Activated T-helper 17 cell treated with anti-CD3 and anti-CD28 coated beads, Interleukin-2, amount 50 U/mL, for 72 hours (primary cell): ENCODE measurements around the gene IFIT2. TPM values are rescaled to one million over a fixed set of nuclear protein-coding genes. Genes with fewer than 3 reads are reported as not detected.
"Not testable (repeated sequence)": the region's sequence is repeated elsewhere in the genome, so short reads cannot be mapped to it uniquely, and the experiment has no call there.

ENCODE experiments used
- ATAC-seq: fragments of 150-1000 bp; cut with Tn5 transposase; replicated peaks from 2 replicates; pipeline ENCODE4 v1.10.0; 2021; ENCODE audit warnings: mild to moderate bottlenecking, moderate library complexity
- H3K27ac Mint-ChIP-seq: one replicate; pipeline ENCODE4 v1.8.0; 2022; ENCODE audit warnings: mixed read lengths
- H3K27me3 Mint-ChIP-seq: one replicate; pipeline ENCODE4 v1.8.0; 2022; ENCODE audit warnings: mixed read lengths
- H3K36me3 Mint-ChIP-seq: one replicate; pipeline ENCODE4 v1.8.0; 2022; ENCODE audit warnings: low read depth, mild to moderate bottlenecking, mixed read lengths
- H3K4me1 Mint-ChIP-seq: one replicate; pipeline ENCODE4 v1.8.0; 2022; ENCODE audit warnings: mixed read lengths
- H3K4me3 Mint-ChIP-seq: one replicate; pipeline ENCODE4 v1.8.0; 2022; ENCODE audit warnings: mild to moderate bottlenecking, mixed read lengths
- H3K9me3 Mint-ChIP-seq: one replicate; pipeline ENCODE4 v1.8.0; 2022; ENCODE audit warnings: mixed read lengths
- total RNA-seq, 2 donors: library from RNA; stranded (reverse); gene quantifications; one replicate each; pipeline ENCODE4 v1.2.3, GENCODE V29; 2022

IFIT2 gene
- 1 to 10 TPM; 2.0 to 3.2 TPM for total RNA-seq

DNA sequence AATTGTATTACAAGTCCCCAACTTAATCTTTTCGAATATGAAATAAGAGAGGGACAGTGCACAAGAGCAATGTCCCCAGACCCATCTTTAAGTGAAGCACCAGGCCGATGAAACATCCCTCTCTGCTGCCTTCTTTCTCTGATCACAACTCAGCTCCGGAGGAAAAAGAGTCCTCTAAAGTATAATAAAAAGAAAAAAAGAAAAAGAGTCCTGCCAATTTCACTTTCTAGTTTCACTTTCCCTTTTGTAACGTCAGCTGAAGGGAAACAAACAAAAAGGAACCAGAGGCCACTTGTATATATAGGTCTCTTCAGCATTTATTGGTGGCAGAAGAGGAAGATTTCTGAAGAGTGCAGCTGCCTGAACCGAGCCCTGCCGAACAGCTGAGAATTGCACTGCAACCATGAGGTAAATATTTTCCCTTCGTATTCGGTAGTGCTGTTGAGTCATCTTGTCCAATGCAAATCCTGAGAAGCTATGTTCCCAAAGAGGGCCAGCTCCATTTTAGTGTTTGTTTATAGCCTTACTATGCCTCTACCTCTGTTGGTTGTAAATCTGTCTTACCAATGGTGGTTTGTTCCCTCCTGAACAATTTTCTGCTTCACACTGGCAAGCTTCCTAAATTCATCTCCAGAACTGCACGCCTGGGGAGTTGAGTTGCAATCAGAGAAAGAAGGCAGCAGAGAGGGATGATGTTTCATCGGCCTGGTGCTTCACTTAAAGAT is at the start of gene IFIT2:
Gene IFIT2, plus strand, starts transcription at position 326 of the 725 bp plus-strand sequence. Its CDS starts 78 bp downstream, at position 404.
- peak; percentile 78 for ATAC-seq
- no peaks in the 10 kb centered on the region for H3K27me3 Mint-ChIP-seq
- H3K4me1 Mint-ChIP-seq = peaks cover 21% of the 10 kb centered on the region
- peaks cover 23% of the 10 kb centered on the region for H3K36me3 Mint-ChIP-seq
- peak within 1 kb of the TSS; percentile 85 for H3K4me3 Mint-ChIP-seq
- peaks cover 2% of the 10 kb centered on the region for H3K9me3 Mint-ChIP-seq
- H3K27ac Mint-ChIP-seq = peak within 1 kb of the TSS; percentile 78

- H3K27ac Mint-ChIP-seq = peak overlapping the region; percentile 36
- ATAC-seq = no peak
- H3K4me1 Mint-ChIP-seq = peaks cover 27% of the 10 kb centered on the region
- H3K27me3 Mint-ChIP-seq = no peaks in the 10 kb centered on the region
- H3K9me3 Mint-ChIP-seq = peaks cover 4% of the 10 kb centered on the region
- H3K4me3 Mint-ChIP-seq = peak overlapping the region; percentile 86
- peaks cover 30% of the 10 kb centered on the region for H3K36me3 Mint-ChIP-seq
Observed at GRCh38 chr10:89252225-89252585, 49.6 kb upstream of the IFIT2 start.

DNA sequence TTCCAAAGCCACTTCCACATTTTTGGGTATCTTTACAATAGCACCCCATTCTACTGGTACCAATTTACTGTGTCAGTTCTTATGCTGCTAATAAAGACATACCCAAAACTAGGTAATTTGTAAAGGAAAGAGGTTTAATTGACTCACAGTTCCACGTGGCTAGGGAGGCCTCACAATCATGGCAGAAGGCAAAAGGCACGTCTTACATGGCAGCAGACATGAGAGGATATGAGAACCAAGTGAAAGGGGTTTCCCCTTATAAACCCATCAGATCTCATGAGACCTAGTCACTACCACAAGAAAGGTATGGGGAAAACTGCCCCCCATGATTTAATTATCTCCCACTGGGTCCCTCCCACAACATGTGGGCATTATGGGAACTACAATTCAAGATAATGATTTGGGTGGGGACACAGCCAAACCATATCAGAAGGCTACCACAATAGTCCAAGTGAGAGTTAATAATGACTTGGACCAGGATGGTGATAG is 46.7 kb upstream of the IFIT2 start:
- peaks cover 17% of the 10 kb centered on the region for H3K4me1 Mint-ChIP-seq
- H3K36me3 Mint-ChIP-seq = peaks cover 20% of the 10 kb centered on the region
- ATAC-seq = peak; percentile 29
- peak overlapping the region; percentile 85 for H3K27ac Mint-ChIP-seq
- H3K27me3 Mint-ChIP-seq, H3K9me3 Mint-ChIP-seq: not testable (repeated sequence)
- peak overlapping the region; percentile 67 for H3K4me3 Mint-ChIP-seq

- H3K9me3 Mint-ChIP-seq = peaks cover 4% of the 10 kb centered on the region
- H3K27me3 Mint-ChIP-seq = no peaks in the 10 kb centered on the region
- peaks cover 18% of the 10 kb centered on the region for H3K36me3 Mint-ChIP-seq
- H3K4me1 Mint-ChIP-seq = peaks cover 17% of the 10 kb centered on the region
- peak overlapping the region; percentile 67 for H3K4me3 Mint-ChIP-seq
- H3K27ac Mint-ChIP-seq = peak overlapping the region; percentile 85
- no peak for ATAC-seq
Observed at GRCh38 chr10:89255793-89256192, 46.1 kb upstream of the IFIT2 start.

- ATAC-seq = peak; percentile 5
- peak overlapping the region; percentile 67 for H3K4me3 Mint-ChIP-seq
- peaks cover 12% of the 10 kb centered on the region for H3K4me1 Mint-ChIP-seq
- H3K36me3 Mint-ChIP-seq = peaks cover 13% of the 10 kb centered on the region
- peaks cover 4% of the 10 kb centered on the region for H3K9me3 Mint-ChIP-seq
- H3K27me3 Mint-ChIP-seq = no peaks in the 10 kb centered on the region
- H3K27ac Mint-ChIP-seq = peak overlapping the region; percentile 85
Observed at GRCh38 chr10:89256340-89256739, 45.5 kb upstream of the IFIT2 start.

DNA sequence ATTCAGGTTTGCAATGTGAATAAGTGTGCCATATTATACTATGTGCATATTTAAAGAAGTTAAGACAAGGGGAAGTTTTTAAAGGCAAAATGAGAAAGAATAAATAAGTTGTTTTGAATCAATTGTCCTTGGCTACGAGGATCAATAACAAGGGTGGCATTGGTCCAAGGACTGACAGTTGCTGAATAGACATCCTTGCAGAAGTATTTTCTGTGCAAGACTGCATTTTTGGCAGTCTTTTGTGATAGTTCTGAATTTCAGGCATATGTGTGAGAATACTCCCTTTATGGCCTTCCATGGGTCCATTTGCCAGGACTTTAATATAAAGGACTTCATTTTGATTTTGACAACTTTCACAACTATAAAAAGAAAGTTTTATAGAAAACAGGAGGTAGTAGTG is 44.9 kb upstream of the IFIT2 start:
- Mint-ChIP-seq H3K27ac (no peak overlapping the region), H3K36me3 (peaks cover 13% of the 10 kb centered on the region), H3K4me1 (peaks cover 12% of the 10 kb centered on the region), H3K27me3 (no peaks in the 10 kb centered on the region), H3K4me3 (no peak overlapping the region), H3K9me3 (peaks cover 4% of the 10 kb centered on the region)
- ATAC-seq = no peak

GRCh38 chr10:89257581-89257980 is 44.3 kb upstream of the IFIT2 start:
- Mint-ChIP-seq H3K9me3 (peaks cover 4% of the 10 kb centered on the region), H3K4me1 (peaks cover 12% of the 10 kb centered on the region), H3K36me3 (peaks cover 13% of the 10 kb centered on the region), H3K27ac (no peak overlapping the region), H3K27me3 (no peaks in the 10 kb centered on the region), H3K4me3 (no peak overlapping the region)
- no peak for ATAC-seq

GRCh38 chr10:89258881-89259280 is 43.0 kb upstream of the IFIT2 start:
- peaks cover 12% of the 10 kb centered on the region for H3K4me1 Mint-ChIP-seq
- H3K27ac Mint-ChIP-seq = no peak overlapping the region
- ATAC-seq = no peak
- H3K9me3 Mint-ChIP-seq = peaks cover 4% of the 10 kb centered on the region
- no peaks in the 10 kb centered on the region for H3K27me3 Mint-ChIP-seq
- H3K36me3 Mint-ChIP-seq = peaks cover 13% of the 10 kb centered on the region
- no peak overlapping the region for H3K4me3 Mint-ChIP-seq

DNA sequence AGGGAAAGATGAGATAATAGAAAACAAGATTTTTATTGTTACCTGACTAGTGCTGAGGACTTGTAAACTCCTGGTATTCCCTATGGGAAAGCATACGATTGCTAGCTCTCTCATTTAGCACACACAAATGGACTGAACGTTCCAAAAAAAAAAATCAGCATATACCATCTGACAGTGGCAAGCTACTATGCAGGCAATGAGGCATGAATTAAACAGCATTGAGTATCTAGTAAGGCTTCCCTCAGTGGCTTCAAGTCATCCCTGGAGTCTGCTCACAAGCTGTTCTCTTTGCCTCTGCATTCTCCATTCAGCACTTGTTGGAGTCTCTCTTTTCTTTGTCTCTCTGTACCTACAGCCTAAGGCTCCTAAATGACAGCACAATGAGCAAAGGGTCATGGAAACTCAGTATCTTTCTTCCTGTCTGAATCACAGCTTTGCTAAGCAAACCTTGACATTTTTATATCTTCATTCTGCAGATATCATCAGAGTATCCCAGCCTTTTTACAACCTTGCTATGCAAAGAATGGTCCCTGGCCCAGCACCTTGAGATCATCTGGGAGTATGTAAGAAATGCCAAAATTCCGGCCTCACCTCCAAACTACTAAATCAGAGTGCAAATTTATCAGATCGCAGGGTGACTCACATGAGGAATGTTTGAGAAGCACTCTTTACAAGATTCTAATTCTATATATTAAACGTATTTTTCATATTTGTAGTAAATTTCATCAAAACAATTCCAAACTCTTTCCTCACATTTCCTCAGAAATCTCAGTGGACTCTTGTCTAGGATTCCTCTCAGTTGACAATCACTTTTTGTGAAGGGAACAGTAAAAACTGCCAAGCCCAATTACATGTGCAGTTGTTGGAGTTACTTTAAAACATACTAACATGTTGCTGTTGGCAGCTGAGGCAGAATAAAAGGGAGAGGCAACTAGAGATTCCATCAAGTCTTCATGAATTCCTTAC is 39.5 kb upstream of the IFIT2 start:
- H3K4me1 Mint-ChIP-seq = no peaks in the 10 kb centered on the region
- ATAC-seq = no peak
- H3K4me3 Mint-ChIP-seq = no peak overlapping the region
- H3K27ac Mint-ChIP-seq = peak overlapping the region; percentile 28
- no peaks in the 10 kb centered on the region for H3K9me3 Mint-ChIP-seq
- no peaks in the 10 kb centered on the region for H3K36me3 Mint-ChIP-seq
- H3K27me3 Mint-ChIP-seq = no peaks in the 10 kb centered on the region

- H3K27me3 Mint-ChIP-seq = no peaks in the 10 kb centered on the region
- no peak for ATAC-seq
- H3K4me1 Mint-ChIP-seq = no peaks in the 10 kb centered on the region
Observed at GRCh38 chr10:89263091-89263490, 38.8 kb upstream of the IFIT2 start.

GRCh38 chr10:89263531-89263930 is 38.3 kb upstream of the IFIT2 start:
- no peak overlapping the region for H3K4me3 Mint-ChIP-seq

More at GRCh38 chr10:89263091-89263490, 38.8 kb upstream of the IFIT2 start:
- H3K4me3 Mint-ChIP-seq = no peak overlapping the region
- no peak overlapping the region for H3K27ac Mint-ChIP-seq
- no peaks in the 10 kb centered on the region for H3K36me3 Mint-ChIP-seq
- no peaks in the 10 kb centered on the region for H3K9me3 Mint-ChIP-seq

DNA sequence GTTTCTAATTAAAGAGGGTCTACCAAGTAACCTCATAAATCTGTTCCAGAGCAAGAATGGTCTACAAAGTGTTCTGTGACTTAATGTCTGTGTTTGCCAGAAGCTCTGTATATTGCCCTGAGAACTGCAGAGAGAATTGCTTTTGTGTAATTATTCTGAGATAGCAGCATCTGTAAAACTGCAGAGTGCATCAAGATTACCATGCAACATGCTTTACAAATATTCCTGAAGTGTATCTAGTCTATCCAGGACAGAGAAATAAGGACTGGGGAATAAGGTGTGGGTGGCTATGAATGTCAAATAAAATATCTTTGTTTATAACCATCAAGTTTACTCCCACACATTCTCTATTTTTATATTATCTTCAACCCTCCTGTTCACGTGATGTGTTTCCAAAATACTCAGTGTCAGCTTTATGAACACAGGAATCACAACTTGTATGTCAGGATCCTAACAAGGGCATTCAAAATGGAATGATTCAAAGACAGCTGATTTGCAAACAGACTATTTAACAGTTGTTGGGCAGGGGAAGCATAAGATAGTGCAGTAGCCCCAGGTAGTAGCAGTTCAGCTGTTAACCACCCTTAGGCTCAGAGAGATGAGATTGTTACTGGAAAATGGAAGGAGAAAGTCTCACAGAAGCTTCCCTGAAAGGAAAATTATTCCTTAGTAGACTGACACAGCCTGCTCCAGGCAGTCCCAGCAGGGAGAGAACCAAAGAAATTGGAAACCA is 35.0 kb upstream of the IFIT2 start:
- Mint-ChIP-seq H3K4me1 (no peaks in the 10 kb centered on the region), H3K4me3 (no peak overlapping the region), H3K27me3 (no peaks in the 10 kb centered on the region), H3K9me3 (no peaks in the 10 kb centered on the region), H3K27ac (no peak overlapping the region), H3K36me3 (no peaks in the 10 kb centered on the region)
- ATAC-seq = no peak

More at GRCh38 chr10:89263531-89263930, 38.3 kb upstream of the IFIT2 start:
- ATAC-seq = no peak
- Mint-ChIP-seq H3K4me1 (no peaks in the 10 kb centered on the region), H3K27me3 (no peaks in the 10 kb centered on the region), H3K36me3 (no peaks in the 10 kb centered on the region), H3K9me3 (no peaks in the 10 kb centered on the region), H3K27ac (no peak overlapping the region)

DNA sequence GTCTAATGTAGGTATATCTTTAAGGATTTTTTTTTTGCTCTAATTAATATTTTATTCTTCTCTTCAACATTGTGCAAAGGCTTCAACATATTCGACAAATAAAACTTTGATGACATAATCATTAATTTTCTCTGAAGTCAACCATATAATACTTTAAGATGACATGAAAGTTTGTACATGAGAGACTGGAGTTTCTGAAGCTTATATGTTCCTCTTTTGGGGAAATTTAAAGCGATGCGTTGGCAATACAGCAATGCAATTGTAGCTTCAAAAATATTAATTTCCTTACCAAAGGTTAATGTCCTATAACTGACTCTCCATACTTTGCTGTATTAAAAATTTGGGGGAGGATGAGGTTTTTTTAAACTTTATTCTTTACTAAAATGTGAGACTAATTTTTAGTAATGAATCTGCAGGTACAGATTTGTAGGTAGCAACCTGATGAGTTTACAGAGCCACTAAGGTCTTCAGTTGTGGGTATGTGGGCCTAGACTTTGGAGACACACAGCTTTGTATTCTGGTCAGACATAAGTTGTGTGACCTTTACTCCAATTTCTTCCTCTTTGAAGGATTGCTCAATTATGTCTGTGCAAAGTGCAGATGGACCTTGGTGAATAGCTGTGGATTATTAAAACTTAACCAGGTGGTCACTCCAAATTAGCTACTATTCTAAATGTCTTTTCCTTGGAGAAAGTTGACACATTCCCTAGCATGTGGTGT is 32.3 kb upstream of the IFIT2 start:
- no peaks in the 10 kb centered on the region for H3K4me1 Mint-ChIP-seq
- H3K9me3 Mint-ChIP-seq = no peaks in the 10 kb centered on the region
- no peak for ATAC-seq
- peaks cover 4% of the 10 kb centered on the region for H3K27me3 Mint-ChIP-seq
- H3K27ac Mint-ChIP-seq = no peak overlapping the region
- no peak overlapping the region for H3K4me3 Mint-ChIP-seq
- no peaks in the 10 kb centered on the region for H3K36me3 Mint-ChIP-seq

DNA sequence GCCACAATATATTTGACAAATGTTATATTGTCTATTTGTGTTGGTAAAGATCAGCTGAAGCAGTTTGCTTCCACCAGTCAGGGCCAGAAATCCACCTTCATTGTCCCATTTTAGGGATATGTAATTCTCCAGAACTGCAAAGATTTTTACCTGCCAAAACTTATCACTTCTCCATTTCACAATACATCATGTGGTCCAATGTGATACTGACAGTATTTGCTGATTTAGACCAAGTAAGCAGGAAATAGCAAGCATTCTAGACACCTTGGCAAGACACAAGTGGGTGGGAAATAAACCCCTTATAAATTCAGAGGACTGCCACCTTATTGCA is 31.7 kb upstream of the IFIT2 start:
- H3K27me3 Mint-ChIP-seq = peaks cover 4% of the 10 kb centered on the region
- H3K36me3 Mint-ChIP-seq = no peaks in the 10 kb centered on the region
- no peak overlapping the region for H3K4me3 Mint-ChIP-seq
- H3K4me1 Mint-ChIP-seq = no peaks in the 10 kb centered on the region
- no peak for ATAC-seq
- no peaks in the 10 kb centered on the region for H3K9me3 Mint-ChIP-seq
- H3K27ac Mint-ChIP-seq = no peak overlapping the region
